DOHH2 (cell line): Measurements from ENCODE around the gene GATAD2A.

Experiments
- CTCF ChIP-seq: fragments of 200-600 bp; sonication (generic); IDR thresholded peaks from one replicate; pipeline ENCODE4 v1.5.1; 2014; ENCODE audit warnings: antibody characterized with exemption, mild to moderate bottlenecking, low read depth, low read length; ENCODE audit not compliant: poor library complexity, severe bottlenecking
- EZH2phosphoT487 ChIP-seq: fragments of 200-600 bp; sonication (generic); IDR thresholded peaks from 2 replicates; pipeline ENCODE4 v1.6.1; 2017; ENCODE audit warnings: borderline replicate concordance, mild to moderate bottlenecking, antibody characterized with exemption, low read length, moderate library complexity, mixed read lengths

GRCh38 chr19:19528721-19529490 lies 123.4 kb downstream of the GATAD2A start, which contains the start of gene YJEFN3:
- no peak for TF ChIP-seq EZH2phosphoT487
- TF ChIP-seq CTCF, result no peak
